ENCODE measurements around the gene PPP1R1B.
A peak's percentile ranks its signal among the peaks of the same experiment; 100 is the strongest.

PPP1R1B gene

GRCh38 chr17:39638317-39638716, 11.6 kb downstream of the PPP1R1B start:
- peaks cover 62% of the 10 kb centered on the region for H3K79me2 ChIP-seq (ENCODE audit: insufficient read depth, low read length)
- H3K27me3 ChIP-seq (ENCODE audit: insufficient read depth, low read length, poor library complexity, severe bottlenecking), result no peaks in the 10 kb centered on the region
- H3K9me3 ChIP-seq (ENCODE audit: insufficient read depth, low read depth, low read length), result no peaks in the 10 kb centered on the region
- peak overlapping the region; percentile 87 for H3K4me3 ChIP-seq (ENCODE audit: low read length, poor library complexity, severe bottlenecking)
- peaks cover 20% of the 10 kb centered on the region for H4K20me1 ChIP-seq (ENCODE audit: insufficient read depth, low read length, poor library complexity, severe bottlenecking)
- no peak overlapping the region for H2AFZ ChIP-seq (ENCODE audit: low read length)
- no peaks in the 10 kb centered on the region for H3F3A ChIP-seq (ENCODE audit: low read depth)
- peaks cover 68% of the 10 kb centered on the region for H3K4me1 ChIP-seq (ENCODE audit: insufficient read depth, low read length, poor library complexity, severe bottlenecking)
- no peaks in the 10 kb centered on the region for H3K36me3 ChIP-seq (ENCODE audit: insufficient read depth, low read length)
- H3K9ac ChIP-seq (ENCODE audit: low read depth, low read length, poor library complexity, severe bottlenecking), result peak overlapping the region; percentile 85
- peak overlapping the region; percentile 95 for H3K4me2 ChIP-seq (ENCODE audit: low read depth, low read length, poor library complexity, severe bottlenecking)
- no peak for TF ChIP-seq EZH2phosphoT487 (IDR thresholded peaks at IDR 0.05; ENCODE audit: borderline replicate concordance)
- no peak for TF ChIP-seq CTCF (conservative IDR thresholded peaks at IDR 0.05; ENCODE audit: low read length)
- no peaks in the 10 kb centered on the region for H3K9me2 ChIP-seq (replicated peaks; ENCODE audit: low read depth, low read length)

GRCh38 chr17:39639043-39639442, 12.3 kb downstream of the PPP1R1B start:
- Histone ChIP-seq H3K9me3 (ENCODE audit: insufficient read depth, low read depth, low read length) (no peaks in the 10 kb centered on the region), H3K36me3 (ENCODE audit: insufficient read depth, low read length) (no peaks in the 10 kb centered on the region), H3K4me1 (ENCODE audit: insufficient read depth, low read length, poor library complexity, severe bottlenecking) (peaks cover 68% of the 10 kb centered on the region), H3K79me2 (ENCODE audit: insufficient read depth, low read length) (peaks cover 69% of the 10 kb centered on the region), H3K9ac (ENCODE audit: low read depth, low read length, poor library complexity, severe bottlenecking) (peak overlapping the region; percentile 85), H3F3A (ENCODE audit: low read depth) (no peaks in the 10 kb centered on the region), H4K20me1 (ENCODE audit: insufficient read depth, low read length, poor library complexity, severe bottlenecking) (peaks cover 27% of the 10 kb centered on the region), H3K9me2 (replicated peaks; ENCODE audit: low read depth, low read length) (no peaks in the 10 kb centered on the region), H3K4me2 (ENCODE audit: low read depth, low read length, poor library complexity, severe bottlenecking) (peak overlapping the region; percentile 95), H2AFZ (ENCODE audit: low read length) (no peak overlapping the region), H3K4me3 (ENCODE audit: low read length, poor library complexity, severe bottlenecking) (peak overlapping the region; percentile 87), H3K27me3 (ENCODE audit: insufficient read depth, low read length, poor library complexity, severe bottlenecking) (no peaks in the 10 kb centered on the region)
- TF ChIP-seq CTCF (conservative IDR thresholded peaks at IDR 0.05; ENCODE audit: low read length) (no peak), EZH2phosphoT487 (IDR thresholded peaks at IDR 0.05; ENCODE audit: borderline replicate concordance) (no peak)

- H4K20me1 ChIP-seq (ENCODE audit: insufficient read depth, low read length, poor library complexity, severe bottlenecking), result peaks cover 30% of the 10 kb centered on the region
- no peaks in the 10 kb centered on the region for H3K27me3 ChIP-seq (ENCODE audit: insufficient read depth, low read length, poor library complexity, severe bottlenecking)
- no peaks in the 10 kb centered on the region for H3K9me3 ChIP-seq (ENCODE audit: insufficient read depth, low read depth, low read length)
- TF ChIP-seq EZH2phosphoT487 (IDR thresholded peaks at IDR 0.05; ENCODE audit: borderline replicate concordance) (no peak), CTCF (conservative IDR thresholded peaks at IDR 0.05; ENCODE audit: low read length) (no peak)
- H3K9me2 ChIP-seq (replicated peaks; ENCODE audit: low read depth, low read length), result no peaks in the 10 kb centered on the region
- H2AFZ ChIP-seq (ENCODE audit: low read length), result no peak overlapping the region
- H3K4me1 ChIP-seq (ENCODE audit: insufficient read depth, low read length, poor library complexity, severe bottlenecking), result peaks cover 65% of the 10 kb centered on the region
- peak overlapping the region; percentile 95 for H3K4me2 ChIP-seq (ENCODE audit: low read depth, low read length, poor library complexity, severe bottlenecking)
- no peaks in the 10 kb centered on the region for H3F3A ChIP-seq (ENCODE audit: low read depth)
- peak overlapping the region; percentile 13 for H3K4me3 ChIP-seq (ENCODE audit: low read length, poor library complexity, severe bottlenecking)
- peak overlapping the region; percentile 85 for H3K9ac ChIP-seq (ENCODE audit: low read depth, low read length, poor library complexity, severe bottlenecking)
- peaks cover 76% of the 10 kb centered on the region for H3K79me2 ChIP-seq (ENCODE audit: insufficient read depth, low read length)
- no peaks in the 10 kb centered on the region for H3K36me3 ChIP-seq (ENCODE audit: insufficient read depth, low read length)
Observed at GRCh38 chr17:39639566-39640458, 13.1 kb downstream of the PPP1R1B start.

All from Loucy (cell line).